ENCODE data around the gene ZNF280C.

ZNF280C gene

DNA sequence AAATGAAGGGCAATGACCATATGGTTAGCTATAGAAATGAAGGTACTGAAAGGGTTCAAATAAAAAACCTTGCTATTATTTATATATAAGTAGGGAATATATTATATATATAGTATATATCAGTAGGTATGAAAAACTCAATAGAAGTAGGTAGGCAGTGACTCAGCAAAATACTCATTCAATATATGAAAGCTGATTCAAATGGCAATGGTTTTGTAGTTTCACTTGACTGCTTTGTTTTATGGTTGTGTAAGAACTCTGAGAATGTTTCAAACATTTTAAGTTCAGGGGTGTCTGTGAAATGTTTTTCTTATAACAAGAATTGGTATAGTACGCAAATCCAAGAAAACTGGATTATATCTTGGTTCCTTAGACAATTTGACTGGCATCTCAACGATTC lies 4.1 kb downstream of the ZNF280C start:
- H3K79me2 ChIP-seq (ENCODE audit: insufficient read depth, low read depth), result peaks cover 36% of the 10 kb centered on the region
- H3K27me3 ChIP-seq (ENCODE audit: insufficient read depth, low read depth), result no peaks in the 10 kb centered on the region
- H3K4me3 ChIP-seq (IDR thresholded peaks at IDR 0.05; ENCODE audit: insufficient read depth, low read depth, low read length), result no peak overlapping the region
- H2AFZ ChIP-seq (ENCODE audit: low read depth), result no peak overlapping the region
- H3K9ac ChIP-seq, result no peak overlapping the region
- no peaks in the 10 kb centered on the region for H3K36me3 ChIP-seq (ENCODE audit: insufficient read depth)
- peak overlapping the region; percentile 19; the same call in 1 of the 2 replicates for H3K27ac ChIP-seq
- peaks cover 29% of the 10 kb centered on the region for H3K4me1 ChIP-seq (ENCODE audit: low read depth, poor library complexity, severe bottlenecking)
- H4K20me1 ChIP-seq (ENCODE audit: insufficient read depth), result no peaks in the 10 kb centered on the region
- TF ChIP-seq, protein P1, sequence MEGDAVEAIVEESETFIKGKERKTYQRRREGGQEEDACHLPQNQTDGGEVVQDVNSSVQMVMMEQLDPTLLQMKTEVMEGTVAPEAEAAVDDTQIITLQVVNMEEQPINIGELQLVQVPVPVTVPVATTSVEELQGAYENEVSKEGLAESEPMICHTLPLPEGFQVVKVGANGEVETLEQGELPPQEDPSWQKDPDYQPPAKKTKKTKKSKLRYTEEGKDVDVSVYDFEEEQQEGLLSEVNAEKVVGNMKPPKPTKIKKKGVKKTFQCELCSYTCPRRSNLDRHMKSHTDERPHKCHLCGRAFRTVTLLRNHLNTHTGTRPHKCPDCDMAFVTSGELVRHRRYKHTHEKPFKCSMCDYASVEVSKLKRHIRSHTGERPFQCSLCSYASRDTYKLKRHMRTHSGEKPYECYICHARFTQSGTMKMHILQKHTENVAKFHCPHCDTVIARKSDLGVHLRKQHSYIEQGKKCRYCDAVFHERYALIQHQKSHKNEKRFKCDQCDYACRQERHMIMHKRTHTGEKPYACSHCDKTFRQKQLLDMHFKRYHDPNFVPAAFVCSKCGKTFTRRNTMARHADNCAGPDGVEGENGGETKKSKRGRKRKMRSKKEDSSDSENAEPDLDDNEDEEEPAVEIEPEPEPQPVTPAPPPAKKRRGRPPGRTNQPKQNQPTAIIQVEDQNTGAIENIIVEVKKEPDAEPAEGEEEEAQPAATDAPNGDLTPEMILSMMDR (conservative IDR thresholded peaks at IDR 0.05; ENCODE audit: low read depth, low read length), result no peak
- H3K4me2 ChIP-seq, result peak overlapping the region; percentile 97; the same call in 1 of the 2 replicates

DNA sequence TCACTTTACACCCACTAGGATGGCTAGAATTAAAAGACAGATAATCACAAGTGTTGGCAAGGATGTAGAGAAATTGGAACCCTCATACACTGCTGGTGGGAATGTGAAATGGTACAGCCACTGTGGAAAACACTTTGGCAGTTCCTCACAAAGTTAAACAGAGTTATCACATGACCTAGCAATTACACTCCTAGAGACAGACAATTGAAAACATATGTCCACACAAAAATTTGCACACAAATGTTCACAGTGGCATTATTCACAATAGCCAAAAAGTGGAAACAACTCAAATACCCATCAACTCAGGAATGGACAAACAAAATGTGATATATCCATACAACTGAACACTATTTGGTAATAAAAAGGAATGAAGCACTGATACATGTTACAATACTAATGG lies 5.7 kb downstream of the ZNF280C start:
- TF ChIP-seq, protein P1 (conservative IDR thresholded peaks at IDR 0.05; ENCODE audit: low read depth, low read length), result no peak
- H3K36me3 ChIP-seq (ENCODE audit: insufficient read depth), result no peaks in the 10 kb centered on the region
- no peak overlapping the region for H3K27ac ChIP-seq

DNA sequence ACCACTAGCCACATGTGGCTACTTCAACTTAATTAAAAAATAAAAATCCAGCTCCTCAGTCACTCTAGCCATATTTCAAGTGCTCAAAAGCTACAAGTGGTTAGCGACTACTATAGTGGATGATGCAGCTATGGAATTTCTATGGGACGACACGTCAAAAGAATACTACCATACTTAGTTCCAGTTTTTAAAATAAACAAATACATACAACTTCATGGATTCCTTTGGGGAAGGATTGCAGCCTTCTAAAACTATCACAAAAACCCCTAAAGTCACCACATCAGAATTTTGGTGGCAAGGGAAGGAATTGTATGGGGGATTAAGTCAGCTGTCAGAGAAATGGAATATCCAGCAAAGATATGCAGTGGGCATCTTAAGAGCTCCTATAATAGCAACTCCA lies 6.5 kb downstream of the ZNF280C start:
- peaks cover 26% of the 10 kb centered on the region for H3K79me2 ChIP-seq (ENCODE audit: insufficient read depth, low read depth)
- H3K27ac ChIP-seq, result no peak overlapping the region
- no peak overlapping the region for H3K9ac ChIP-seq
- TF ChIP-seq, protein P1 (conservative IDR thresholded peaks at IDR 0.05; ENCODE audit: low read depth, low read length), result no peak
- no peaks in the 10 kb centered on the region for H3K27me3 ChIP-seq (ENCODE audit: insufficient read depth, low read depth)
- H3K4me3 ChIP-seq (IDR thresholded peaks at IDR 0.05; ENCODE audit: insufficient read depth, low read depth, low read length), result no peak overlapping the region
- peaks cover 29% of the 10 kb centered on the region for H3K4me1 ChIP-seq (ENCODE audit: low read depth, poor library complexity, severe bottlenecking)
- H4K20me1 ChIP-seq (ENCODE audit: insufficient read depth), result no peaks in the 10 kb centered on the region
- H2AFZ ChIP-seq (ENCODE audit: low read depth), result no peak overlapping the region
- no peaks in the 10 kb centered on the region for H3K36me3 ChIP-seq (ENCODE audit: insufficient read depth)
- no peak overlapping the region for H3K4me2 ChIP-seq

More for the DNA sequence above, 5.7 kb downstream of the ZNF280C start:
- no peak overlapping the region for H3K4me3 ChIP-seq (IDR thresholded peaks at IDR 0.05; ENCODE audit: insufficient read depth, low read depth, low read length)
- H3K9ac ChIP-seq, result no peak overlapping the region
- H2AFZ ChIP-seq (ENCODE audit: low read depth), result no peak overlapping the region
- H3K79me2 ChIP-seq (ENCODE audit: insufficient read depth, low read depth), result peaks cover 34% of the 10 kb centered on the region
- peaks cover 29% of the 10 kb centered on the region for H3K4me1 ChIP-seq (ENCODE audit: low read depth, poor library complexity, severe bottlenecking)
- no peaks in the 10 kb centered on the region for H3K27me3 ChIP-seq (ENCODE audit: insufficient read depth, low read depth)
- no peaks in the 10 kb centered on the region for H4K20me1 ChIP-seq (ENCODE audit: insufficient read depth)
- no peak overlapping the region for H3K4me2 ChIP-seq

DNA sequence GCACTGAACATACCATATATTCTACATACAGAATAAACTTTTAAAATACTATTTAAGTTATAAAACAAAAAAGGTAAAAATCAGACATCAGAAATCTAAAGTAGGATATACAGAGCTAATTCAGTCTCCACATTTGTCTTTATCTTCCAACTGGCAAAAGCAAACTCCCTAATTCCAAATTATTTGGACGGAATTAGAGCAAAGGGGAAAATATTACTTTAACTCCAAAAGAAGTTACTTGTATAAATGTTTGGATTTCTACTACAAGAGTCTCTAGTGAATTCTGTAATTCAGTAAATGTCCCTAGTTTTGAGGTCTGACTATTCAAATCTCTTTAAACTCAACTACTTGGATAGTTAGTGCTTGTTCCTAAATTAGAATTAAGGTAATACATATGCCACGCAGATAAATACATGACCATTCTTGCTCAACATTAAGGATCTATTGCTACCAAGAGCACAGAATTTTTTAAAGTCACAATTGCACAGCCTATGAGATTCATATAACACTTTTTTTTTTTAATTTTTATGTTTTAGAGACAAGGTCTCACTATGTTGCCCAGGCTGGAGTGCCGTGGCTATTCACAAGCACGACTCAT lies 7.3 kb downstream of the ZNF280C start:
- Histone ChIP-seq H3K36me3 (ENCODE audit: insufficient read depth) (no peaks in the 10 kb centered on the region), H3K9ac (no peak overlapping the region), H3K27me3 (ENCODE audit: insufficient read depth, low read depth) (no peaks in the 10 kb centered on the region), H2AFZ (ENCODE audit: low read depth) (no peak overlapping the region), H3K4me2 (no peak overlapping the region), H3K4me1 (ENCODE audit: low read depth, poor library complexity, severe bottlenecking) (peaks cover 25% of the 10 kb centered on the region), H3K79me2 (ENCODE audit: insufficient read depth, low read depth) (peaks cover 18% of the 10 kb centered on the region), H3K27ac (no peak overlapping the region), H3K4me3 (IDR thresholded peaks at IDR 0.05; ENCODE audit: insufficient read depth, low read depth, low read length) (no peak overlapping the region), H4K20me1 (ENCODE audit: insufficient read depth) (no peaks in the 10 kb centered on the region)
- TF ChIP-seq, protein P1 (conservative IDR thresholded peaks at IDR 0.05; ENCODE audit: low read depth, low read length), result no peak

All from KMS-11 (cell line).